PC-3 (cell line): ENCODE measurements around the gene GNG10.

Source experiments
- EZH2 ChIP-seq: fragments of 300-600 bp; sonication (generic); IDR thresholded peaks from one replicate; pipeline ENCODE4 v1.6.1; 2017; ENCODE audit warnings: antibody characterized with exemption, mild to moderate bottlenecking, low read length; ENCODE audit not compliant: unreplicated experiment
- EZH2phosphoT487 ChIP-seq: fragments of 300-600 bp; sonication (generic); IDR thresholded peaks from 2 replicates; pipeline ENCODE4 v1.6.1; 2018; ENCODE audit warnings: mild to moderate bottlenecking, antibody characterized with exemption, low read length, borderline replicate concordance
- TF ChIP-seq, protein P1 (sequence below): fragments of 300-600 bp; sonication (generic); conservative IDR thresholded peaks from 2 replicates; pipeline ENCODE4 v1.5.1; 2017; ENCODE audit warnings: antibody characterized with exemption, low read depth, mild to moderate bottlenecking, low read length

DNA sequence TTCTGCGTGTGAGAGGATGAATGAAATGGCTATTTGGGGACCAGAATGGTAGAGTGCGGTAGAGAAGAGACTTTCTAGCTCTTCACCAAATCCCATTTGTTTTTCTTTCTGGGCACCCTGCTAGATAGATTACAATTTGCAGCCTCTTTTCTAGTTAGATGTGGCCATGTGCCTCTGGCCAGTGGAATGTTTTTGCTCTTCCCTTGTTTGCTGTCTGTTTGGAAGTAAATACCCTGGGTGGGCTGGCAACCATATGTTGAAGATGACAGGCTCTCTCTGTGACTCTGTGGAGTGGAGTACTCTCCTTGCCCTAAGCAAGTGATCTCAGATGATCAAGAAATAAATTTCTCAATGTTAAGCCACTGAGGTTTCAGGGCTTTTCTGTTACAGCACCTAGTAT is 12.9 kb downstream of the GNG10 start:
- TF ChIP-seq, protein P1, sequence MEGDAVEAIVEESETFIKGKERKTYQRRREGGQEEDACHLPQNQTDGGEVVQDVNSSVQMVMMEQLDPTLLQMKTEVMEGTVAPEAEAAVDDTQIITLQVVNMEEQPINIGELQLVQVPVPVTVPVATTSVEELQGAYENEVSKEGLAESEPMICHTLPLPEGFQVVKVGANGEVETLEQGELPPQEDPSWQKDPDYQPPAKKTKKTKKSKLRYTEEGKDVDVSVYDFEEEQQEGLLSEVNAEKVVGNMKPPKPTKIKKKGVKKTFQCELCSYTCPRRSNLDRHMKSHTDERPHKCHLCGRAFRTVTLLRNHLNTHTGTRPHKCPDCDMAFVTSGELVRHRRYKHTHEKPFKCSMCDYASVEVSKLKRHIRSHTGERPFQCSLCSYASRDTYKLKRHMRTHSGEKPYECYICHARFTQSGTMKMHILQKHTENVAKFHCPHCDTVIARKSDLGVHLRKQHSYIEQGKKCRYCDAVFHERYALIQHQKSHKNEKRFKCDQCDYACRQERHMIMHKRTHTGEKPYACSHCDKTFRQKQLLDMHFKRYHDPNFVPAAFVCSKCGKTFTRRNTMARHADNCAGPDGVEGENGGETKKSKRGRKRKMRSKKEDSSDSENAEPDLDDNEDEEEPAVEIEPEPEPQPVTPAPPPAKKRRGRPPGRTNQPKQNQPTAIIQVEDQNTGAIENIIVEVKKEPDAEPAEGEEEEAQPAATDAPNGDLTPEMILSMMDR, result no peak
- no peak for TF ChIP-seq EZH2
- TF ChIP-seq EZH2phosphoT487, result no peak
